Activated CD4-positive, CD25-positive, alpha-beta regulatory T cell treated with anti-CD3 and anti-CD28 coated beads, Interleukin-2, amount 50 U/mL, for 16 hours (primary cell): ENCODE measurements around the gene SEMA4C.

Experiments
- DNase-seq: peaks from one replicate; pipeline ENCODE4 v3.0.0-alpha.2; 2020; ENCODE audit warnings: low read depth, low spot score

Gene SEMA4C

GRCh38 chr2:96869822-96870625 is at the start of gene SEMA4C:
SEMA4C (minus strand) TSS chr2:96870080; CDS start chr2:96867886, 2,194 bp downstream.
- no peak for DNase-seq

- no peak for DNase-seq
These were observed 49.1 kb upstream of the SEMA4C start for GRCh38 chr2:96918754-96919550.

- DNase-seq, result no peak
These were observed 48.3 kb upstream of the SEMA4C start for GRCh38 chr2:96918092-96918753.

- DNase-seq, result no peak
These were observed 47.0 kb upstream of the SEMA4C start for GRCh38 chr2:96916646-96917543.

- no peak for DNase-seq
These were observed 46.3 kb upstream of the SEMA4C start for GRCh38 chr2:96916156-96916630.

- no peak for DNase-seq
These were observed 44.5 kb upstream of the SEMA4C start for GRCh38 chr2:96914332-96914731.

GRCh38 chr2:96913398-96914202 is 43.7 kb upstream of the SEMA4C start:
- DNase-seq, result no peak

GRCh38 chr2:96913117-96913397 is 43.2 kb upstream of the SEMA4C start:
- no peak for DNase-seq

GRCh38 chr2:96912346-96913116 is 42.7 kb upstream of the SEMA4C start:
- DNase-seq, result no peak

- no peak for DNase-seq
These were observed 39.7 kb upstream of the SEMA4C start for GRCh38 chr2:96909611-96910021.

GRCh38 chr2:96907115-96908041 is 37.5 kb upstream of the SEMA4C start:
- no peak for DNase-seq

- DNase-seq, result no peak
These were observed 36.8 kb upstream of the SEMA4C start for GRCh38 chr2:96906729-96907114.

GRCh38 chr2:96903815-96904214 is 33.9 kb upstream of the SEMA4C start:
- no peak for DNase-seq

- DNase-seq, result no peak
These were observed 33.4 kb upstream of the SEMA4C start for GRCh38 chr2:96903318-96903717.

- DNase-seq, result no peak
These were observed 30.4 kb upstream of the SEMA4C start for GRCh38 chr2:96900237-96900636.

- DNase-seq, result no peak
These were observed 29.5 kb upstream of the SEMA4C start for GRCh38 chr2:96899413-96899741.

- DNase-seq, result no peak
These were observed 28.9 kb upstream of the SEMA4C start for GRCh38 chr2:96898641-96899412.

GRCh38 chr2:96898135-96898505 is 28.2 kb upstream of the SEMA4C start:
- no peak for DNase-seq
